GM19328 (cell line): ENCODE results near the gene SPRN.
"Not testable (repeated sequence)": the region's sequence is repeated elsewhere in the genome, so short reads cannot be mapped to it uniquely, and the experiment has no call there.

Experiments used
- ATAC-seq: cut with Tn5 transposase; IDR thresholded peaks from one replicate; pipeline ENCODE4 v1.9.1; 2021; ENCODE audit warnings: mild to moderate bottlenecking, moderate library complexity; ENCODE audit not compliant: unreplicated experiment

SPRN gene

GRCh38 chr10:133424601-133425000, at the start of gene SPRN:
Gene SPRN (minus strand): TSS chr10:133424625. CDS start chr10:133423681, 944 bp downstream.
- not testable (repeated sequence) for ATAC-seq

GRCh38 chr10:133474027-133474426, 49.6 kb upstream of the SPRN start:
- no peak for ATAC-seq

GRCh38 chr10:133473270-133473669, 48.8 kb upstream of the SPRN start:
- ATAC-seq, result no peak

- no peak for ATAC-seq
Measured at GRCh38 chr10:133471300-133472109, 47.1 kb upstream of the SPRN start.

- ATAC-seq, result not testable (repeated sequence)
Measured at GRCh38 chr10:133469205-133469604, 44.8 kb upstream of the SPRN start.

- no peak for ATAC-seq
Measured at GRCh38 chr10:133467286-133467911, 43.0 kb upstream of the SPRN start.

GRCh38 chr10:133466683-133467275, 42.4 kb upstream of the SPRN start:
- no peak for ATAC-seq

GRCh38 chr10:133465950-133466474, 41.6 kb upstream of the SPRN start:
- ATAC-seq, result no peak

- no peak for ATAC-seq
Measured at GRCh38 chr10:133465191-133465949, 40.9 kb upstream of the SPRN start.

GRCh38 chr10:133464582-133465031, 40.2 kb upstream of the SPRN start:
- ATAC-seq, result no peak

GRCh38 chr10:133462512-133463305, 38.3 kb upstream of the SPRN start:
- no peak for ATAC-seq

GRCh38 chr10:133461841-133462240, 37.4 kb upstream of the SPRN start:
- ATAC-seq, result no peak

- ATAC-seq, result no peak
Measured at GRCh38 chr10:133461027-133461426, 36.6 kb upstream of the SPRN start.

GRCh38 chr10:133460208-133460769, 35.9 kb upstream of the SPRN start:
- ATAC-seq, result no peak

GRCh38 chr10:133459454-133460207, 35.2 kb upstream of the SPRN start:
- no peak for ATAC-seq

- ATAC-seq, result no peak
Measured at GRCh38 chr10:133458710-133459453, 34.5 kb upstream of the SPRN start.

GRCh38 chr10:133458021-133458709, 33.7 kb upstream of the SPRN start:
- ATAC-seq, result no peak
